PFSK-1 (cell line): ENCODE results near the gene FOXO1.

Source experiments
- FOXP2 ChIP-seq: optimal IDR thresholded peaks from 2 replicates; pipeline ENCODE3; 2011; ENCODE audit warnings: borderline replicate concordance, control low read depth, inconsistent platforms; ENCODE audit not compliant: insufficient read depth; ENCODE audit errors: extremely low read length, extremely low read depth
- POLR2AphosphoS5 ChIP-seq: IDR thresholded peaks from 2 replicates; pipeline ENCODE4 v1.6.1; 2012; ENCODE audit warnings: low read depth, mild to moderate bottlenecking, control low read depth, low read length, moderate library complexity
- REST ChIP-seq, 2 experiments: IDR thresholded peaks; 2 replicates each; pipeline versions ENCODE4 v1.6.1 to v1.8.0; 2011 to 2012; ENCODE audit warnings: low read depth in 2 of 2, low read length in 2 of 2, control low read depth in 1 of 2, inconsistent platforms in 1 of 2, mild to moderate bottlenecking in 1 of 2, moderate library complexity in 1 of 2; ENCODE audit not compliant: insufficient read depth in 1 of 2
- SIN3A ChIP-seq: IDR thresholded peaks from 2 replicates; pipeline ENCODE4 v1.6.1; 2012; ENCODE audit warnings: mild to moderate bottlenecking, low read length, moderate library complexity, borderline replicate concordance; ENCODE audit not compliant: insufficient read depth
- TAF1 ChIP-seq: IDR thresholded peaks from 2 replicates; pipeline ENCODE4 v1.6.1; 2012; ENCODE audit warnings: low read length, control low read depth, borderline replicate concordance; ENCODE audit not compliant: insufficient read depth

DNA sequence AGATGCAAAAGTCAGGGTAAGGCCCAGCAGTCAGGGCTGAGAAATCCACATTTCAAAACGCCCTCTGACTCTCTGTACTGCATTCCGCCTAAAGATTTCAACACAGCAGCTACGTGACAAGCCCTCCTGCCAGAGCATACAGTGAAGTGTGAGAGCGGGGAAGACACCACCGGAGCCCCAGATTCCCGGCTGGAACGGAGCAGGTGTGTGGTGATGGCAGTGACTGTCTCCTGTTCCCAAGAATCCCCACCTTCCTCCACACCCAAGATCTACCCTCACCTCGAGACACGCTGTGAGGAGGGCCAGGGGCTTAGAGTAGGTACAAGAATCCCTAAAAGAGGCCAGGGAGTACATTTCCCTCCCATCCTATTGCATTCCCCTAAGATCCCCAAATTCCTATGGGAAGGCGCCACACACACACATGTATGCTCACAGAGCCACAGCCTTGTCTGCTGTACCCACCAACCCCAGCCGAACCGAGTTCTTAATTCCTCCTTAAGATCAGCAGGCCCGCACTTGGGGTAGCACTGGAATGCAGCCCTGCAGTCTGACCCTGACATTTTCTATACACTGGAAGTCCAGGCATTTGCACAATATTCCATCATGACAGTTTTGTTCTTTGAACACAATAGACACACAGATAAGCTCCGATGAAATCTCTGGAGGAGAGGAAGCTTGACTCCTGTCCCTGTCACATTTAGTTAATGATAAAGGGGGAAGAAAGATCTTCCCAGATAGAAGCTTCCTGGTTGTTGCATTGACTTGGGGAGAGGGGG lies 102.9 kb downstream of the FOXO1 start:
- TF ChIP-seq POLR2AphosphoS5 (no peak), TAF1 (no peak), REST (IDR thresholded peaks at IDR 0.05; ENCODE audit: insufficient read depth in 1 of 2, low read depth in 2 of 2, low read length in 2 of 2) (no peak), SIN3A (no peak), FOXP2 (no peak)
